GM18909 (cell line): Measurements from ENCODE around the gene MTFR1L.

ENCODE experiments used
- ATAC-seq: cut with Tn5 transposase; IDR thresholded peaks from one replicate; pipeline ENCODE4 v1.9.1; 2021; ENCODE audit warnings: mild to moderate bottlenecking; ENCODE audit not compliant: unreplicated experiment, poor library complexity

MTFR1L gene

GRCh38 chr1:25875856-25876692 lies 56.3 kb downstream of the MTFR1L start:
- peak; percentile 24 for ATAC-seq

DNA sequence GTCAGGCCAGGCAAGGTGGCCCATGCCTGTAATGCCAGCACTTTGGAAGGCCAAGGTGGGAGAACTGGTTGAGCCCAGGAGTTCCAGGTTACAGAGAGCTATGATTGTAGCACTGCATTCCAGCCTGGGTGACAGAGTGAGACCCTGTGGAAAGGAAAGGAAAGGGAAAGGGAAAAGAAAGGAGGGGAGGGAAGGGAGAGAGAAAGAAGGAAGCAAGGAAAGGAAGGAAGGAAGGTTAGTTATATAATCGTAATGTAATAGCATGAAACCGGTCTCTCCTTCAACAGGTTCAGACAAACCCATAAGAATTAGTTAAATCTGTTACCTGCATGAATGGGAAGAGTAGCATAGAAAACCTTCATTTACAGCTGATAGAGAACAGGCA lies 56.9 kb downstream of the MTFR1L start:
- no peak for ATAC-seq

GRCh38 chr1:25877155-25877554 lies 57.4 kb downstream of the MTFR1L start:
- ATAC-seq = no peak

DNA sequence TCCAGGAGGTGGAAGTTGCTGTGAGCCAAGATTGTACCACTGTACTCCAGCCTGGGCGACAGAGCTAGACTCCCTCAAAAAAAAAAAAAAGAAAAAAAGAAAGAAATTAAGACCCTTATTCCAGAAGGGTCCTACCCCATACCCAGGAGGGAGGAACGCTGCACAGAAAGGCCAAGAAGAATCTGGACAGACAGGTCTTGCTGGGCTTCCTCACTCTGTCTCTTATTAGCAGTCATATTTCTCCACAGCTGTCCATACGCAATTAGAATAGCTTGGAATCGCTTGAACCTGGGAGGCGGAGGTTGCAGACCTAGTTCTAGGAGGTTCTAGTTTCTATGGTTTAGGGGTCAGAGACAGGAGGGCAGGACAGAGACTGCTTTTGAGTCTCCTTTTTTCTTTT lies 58.9 kb downstream of the MTFR1L start:
- no peak for ATAC-seq

DNA sequence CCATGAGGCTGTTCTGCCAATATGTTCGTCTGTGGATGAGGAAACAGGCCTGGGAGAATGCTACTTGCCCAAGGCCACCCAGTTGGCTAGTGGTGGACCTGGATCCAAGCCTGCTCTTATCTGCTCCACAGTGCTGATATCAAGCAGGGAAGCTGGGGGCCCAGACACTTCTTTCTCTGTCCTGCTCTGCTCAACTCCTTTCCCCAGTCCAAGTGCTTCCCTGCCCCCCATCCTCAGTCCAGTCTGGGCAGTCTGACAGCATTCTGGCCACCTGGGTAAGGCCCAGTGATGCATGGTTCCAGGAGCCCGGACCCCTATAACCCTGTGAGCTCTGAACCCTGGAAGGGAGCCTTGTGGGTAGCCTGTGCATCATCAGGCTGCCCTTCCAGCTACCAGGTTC lies 59.9 kb downstream of the MTFR1L start:
- no peak for ATAC-seq

GRCh38 chr1:25880518-25880917 lies 60.8 kb downstream of the MTFR1L start:
- no peak for ATAC-seq

DNA sequence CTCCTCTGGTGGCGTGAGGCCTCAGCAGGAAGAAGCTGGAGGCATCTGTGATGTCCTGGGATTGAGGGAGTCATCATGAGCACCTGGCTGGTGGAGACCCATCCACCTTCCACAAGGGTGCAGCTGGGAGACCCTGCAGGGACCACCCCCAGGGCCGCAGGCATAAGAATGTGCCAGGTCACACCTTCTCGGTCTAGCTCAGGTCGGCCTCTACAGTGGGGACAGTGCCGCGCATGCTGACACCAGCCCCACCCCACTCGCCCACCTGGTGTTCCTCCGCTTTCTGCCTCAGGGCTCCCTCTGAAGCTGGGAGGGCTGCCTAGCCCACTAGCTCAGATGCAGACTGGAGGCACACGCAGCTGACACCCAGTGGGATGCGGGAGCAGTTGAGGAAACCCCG lies 61.5 kb downstream of the MTFR1L start:
- ATAC-seq = no peak
